Measurements from ENCODE around the gene MCTP1.

Gene MCTP1

GRCh38 chr5:94759961-94760360, 524.9 kb downstream of the MCTP1 start:
- no peak for TF ChIP-seq EZH2phosphoT487 (IDR thresholded peaks at IDR 0.05; ENCODE audit: borderline replicate concordance)
- TF ChIP-seq CTCF (conservative IDR thresholded peaks at IDR 0.05; ENCODE audit: low read length): no peak
- Histone ChIP-seq H3K27me3 (ENCODE audit: insufficient read depth, low read length, poor library complexity, severe bottlenecking) (no peaks in the 10 kb centered on the region), H2AFZ (ENCODE audit: low read length) (no peak overlapping the region), H3K4me1 (ENCODE audit: insufficient read depth, low read length, poor library complexity, severe bottlenecking) (no peaks in the 10 kb centered on the region), H3K9ac (ENCODE audit: low read depth, low read length, poor library complexity, severe bottlenecking) (no peak overlapping the region), H3K9me2 (replicated peaks; ENCODE audit: low read depth, low read length) (no peaks in the 10 kb centered on the region), H3K36me3 (ENCODE audit: insufficient read depth, low read length) (no peaks in the 10 kb centered on the region), H4K20me1 (ENCODE audit: insufficient read depth, low read length, poor library complexity, severe bottlenecking) (no peaks in the 10 kb centered on the region), H3K4me2 (ENCODE audit: low read depth, low read length, poor library complexity, severe bottlenecking) (no peak overlapping the region), H3K9me3 (ENCODE audit: insufficient read depth, low read depth, low read length) (no peaks in the 10 kb centered on the region), H3K79me2 (ENCODE audit: insufficient read depth, low read length) (no peaks in the 10 kb centered on the region), H3K4me3 (ENCODE audit: low read length, poor library complexity, severe bottlenecking) (no peak overlapping the region), H3F3A (ENCODE audit: low read depth) (no peaks in the 10 kb centered on the region)

- TF ChIP-seq EZH2phosphoT487 (IDR thresholded peaks at IDR 0.05; ENCODE audit: borderline replicate concordance) (no peak), CTCF (conservative IDR thresholded peaks at IDR 0.05; ENCODE audit: low read length) (no peak)
- H3K36me3 ChIP-seq (ENCODE audit: insufficient read depth, low read length): no peaks in the 10 kb centered on the region
- no peak overlapping the region for H2AFZ ChIP-seq (ENCODE audit: low read length)
- H4K20me1 ChIP-seq (ENCODE audit: insufficient read depth, low read length, poor library complexity, severe bottlenecking): no peaks in the 10 kb centered on the region
- no peaks in the 10 kb centered on the region for H3K9me2 ChIP-seq (replicated peaks; ENCODE audit: low read depth, low read length)
- no peak overlapping the region for H3K9ac ChIP-seq (ENCODE audit: low read depth, low read length, poor library complexity, severe bottlenecking)
- H3K4me1 ChIP-seq (ENCODE audit: insufficient read depth, low read length, poor library complexity, severe bottlenecking): no peaks in the 10 kb centered on the region
- H3K4me2 ChIP-seq (ENCODE audit: low read depth, low read length, poor library complexity, severe bottlenecking): no peak overlapping the region
- H3K79me2 ChIP-seq (ENCODE audit: insufficient read depth, low read length): no peaks in the 10 kb centered on the region
- H3K27me3 ChIP-seq (ENCODE audit: insufficient read depth, low read length, poor library complexity, severe bottlenecking): no peaks in the 10 kb centered on the region
- H3F3A ChIP-seq (ENCODE audit: low read depth): no peaks in the 10 kb centered on the region
- H3K9me3 ChIP-seq (ENCODE audit: insufficient read depth, low read depth, low read length): no peaks in the 10 kb centered on the region
- no peak overlapping the region for H3K4me3 ChIP-seq (ENCODE audit: low read length, poor library complexity, severe bottlenecking)
Observed at GRCh38 chr5:94759022-94759421, 525.9 kb downstream of the MCTP1 start.

- Histone ChIP-seq H3K4me3 (ENCODE audit: low read length, poor library complexity, severe bottlenecking) (no peak overlapping the region), H4K20me1 (ENCODE audit: insufficient read depth, low read length, poor library complexity, severe bottlenecking) (no peaks in the 10 kb centered on the region), H3K4me1 (ENCODE audit: insufficient read depth, low read length, poor library complexity, severe bottlenecking) (no peaks in the 10 kb centered on the region), H3K9me2 (replicated peaks; ENCODE audit: low read depth, low read length) (no peaks in the 10 kb centered on the region), H3F3A (ENCODE audit: low read depth) (no peaks in the 10 kb centered on the region), H2AFZ (ENCODE audit: low read length) (no peak overlapping the region), H3K27me3 (ENCODE audit: insufficient read depth, low read length, poor library complexity, severe bottlenecking) (no peaks in the 10 kb centered on the region), H3K9me3 (ENCODE audit: insufficient read depth, low read depth, low read length) (no peaks in the 10 kb centered on the region), H3K4me2 (ENCODE audit: low read depth, low read length, poor library complexity, severe bottlenecking) (no peak overlapping the region), H3K36me3 (ENCODE audit: insufficient read depth, low read length) (no peaks in the 10 kb centered on the region), H3K79me2 (ENCODE audit: insufficient read depth, low read length) (no peaks in the 10 kb centered on the region), H3K9ac (ENCODE audit: low read depth, low read length, poor library complexity, severe bottlenecking) (no peak overlapping the region)
- TF ChIP-seq EZH2phosphoT487 (IDR thresholded peaks at IDR 0.05; ENCODE audit: borderline replicate concordance): no peak
- no peak for TF ChIP-seq CTCF (conservative IDR thresholded peaks at IDR 0.05; ENCODE audit: low read length)
Observed at GRCh38 chr5:94754824-94755223, 530.1 kb downstream of the MCTP1 start.
